Right lung (tissue), 5 donors: Measurements from ENCODE around the gene PGAP3. TPM values are rescaled to one million over a fixed set of nuclear protein-coding genes. Genes with fewer than 3 reads are reported as not detected.

ENCODE experiments used
- DNase-seq, 2 donors: peaks; one replicate each; pipeline ENCODE4 v3.0.0-alpha.2; 2013
- polyA plus RNA-seq, 5 donors: library from polyadenylated mRNA; unstranded; fragments of 120-200 nt; gene quantifications; one replicate each; pipeline versions ENCODE4 v1.2.1 to v1.2.3, GENCODE V29; 2013; ENCODE audit warnings: inconsistent platforms in 1 of 5, low replicate concordance in 1 of 5; ENCODE audit not compliant: insufficient read length in 5 of 5, insufficient read depth in 1 of 5

The PGAP3 gene
- polyA plus RNA-seq, 5 donors: 33.1 to 44.2 (median 39.4) TPM

GRCh38 chr17:39624313-39624712, 63.5 kb downstream of the PGAP3 start:
- DNase-seq: no peak

GRCh38 chr17:39623356-39623950, 64.4 kb downstream of the PGAP3 start:
- peak in 1 of 2 donors; percentile 63 for DNase-seq

DNA sequence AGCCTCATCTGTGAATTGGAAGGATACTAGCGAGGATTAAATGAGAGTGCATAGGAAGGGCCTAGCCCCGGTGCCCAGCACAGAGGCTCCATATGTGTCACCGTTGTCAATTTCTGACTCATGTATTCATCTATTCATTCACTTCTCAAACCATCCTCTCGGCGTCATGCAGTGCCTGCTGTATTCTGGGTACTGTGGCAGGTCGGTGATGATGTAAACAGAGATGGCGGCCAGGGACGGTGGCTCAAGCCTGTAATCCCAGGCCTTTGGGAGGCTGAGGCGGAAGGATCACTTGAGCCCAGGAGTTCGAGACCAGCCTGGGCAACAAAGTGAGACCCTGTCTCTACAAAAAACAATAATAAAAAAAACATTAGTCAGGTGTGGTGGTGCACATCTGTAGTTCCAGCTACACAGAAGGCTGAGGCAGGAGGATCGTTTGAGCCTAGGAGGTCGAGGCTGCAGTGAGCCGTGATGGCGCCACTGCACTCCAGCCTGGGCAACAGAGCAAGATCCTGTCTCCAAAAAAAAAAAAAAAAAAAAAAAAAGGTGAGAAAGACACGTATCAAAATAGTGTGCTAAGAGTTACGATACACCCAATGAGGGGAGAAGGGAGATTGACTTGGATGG, 65.4 kb downstream of the PGAP3 start:
- no peak for DNase-seq

DNA sequence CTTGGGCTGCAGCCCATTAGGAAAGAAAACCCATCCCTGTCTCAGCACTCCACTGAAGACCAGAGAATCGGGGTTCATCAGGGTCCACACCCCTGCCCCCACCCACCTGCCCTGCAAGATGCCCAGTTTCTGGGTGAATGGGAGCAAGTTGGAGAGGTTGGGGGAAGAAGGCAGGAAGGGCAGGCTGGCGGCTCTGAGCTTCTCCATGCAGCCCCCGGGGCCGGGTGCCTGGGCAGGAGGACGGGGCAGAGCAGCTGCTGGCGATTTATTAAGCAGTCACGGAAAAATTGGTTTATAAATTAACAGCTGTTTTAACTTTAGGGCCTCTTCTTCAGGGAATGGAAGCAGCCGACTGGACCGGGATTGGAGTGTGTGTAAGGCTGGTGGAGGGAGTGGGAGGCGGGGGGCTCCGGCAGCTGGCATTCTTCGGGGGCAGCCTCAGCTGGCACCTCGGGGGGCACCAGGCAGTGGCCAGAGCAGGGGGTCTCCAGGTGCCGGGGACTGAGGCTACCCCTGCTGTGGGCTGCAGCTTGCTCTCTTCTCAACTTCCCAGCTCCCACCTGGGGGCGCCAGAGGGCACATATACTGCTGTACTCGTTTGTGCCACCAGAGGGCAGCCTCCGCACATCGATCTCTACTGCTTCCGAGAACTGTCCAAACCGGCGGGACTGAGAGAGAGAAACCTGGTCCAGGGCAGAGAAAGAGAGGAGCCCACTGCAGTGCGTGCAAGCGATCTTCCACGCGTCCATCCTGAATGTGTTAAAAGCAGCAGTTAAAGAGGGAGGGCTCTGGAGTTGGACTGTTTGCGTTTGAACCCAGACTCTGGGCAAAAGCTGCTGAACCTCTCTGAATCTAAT, 66.1 kb downstream of the PGAP3 start:
- peak; percentile 77 to 88 for DNase-seq

Other genes with a start within 250 kb of the PGAP3 start
- gene MED1, start 236.8 kb downstream of the PGAP3 start, polyA plus RNA-seq: 10 to 100 TPM; 38.8 to 60.2 (median 57.2) TPM
- gene CDK12, start 226.6 kb downstream of the PGAP3 start, polyA plus RNA-seq: 10 to 100 TPM; 47.3 to 74.0 (median 72.8) TPM
- under 1 TPM in 4 of 5 donors, not detected in 1; 0.03 to 0.08 (median 0.04) TPM for gene NEUROD2, start 80.1 kb downstream of the PGAP3 start, polyA plus RNA-seq
- gene PPP1R1B, start 61.1 kb downstream of the PGAP3 start, polyA plus RNA-seq: 10 to 100 TPM; 48.3 to 68.1 (median 60.1) TPM
- gene STARD3, start 50.9 kb downstream of the PGAP3 start, polyA plus RNA-seq: 10 to 100 TPM; 44.5 to 62.7 (median 58.2) TPM
- gene TCAP, start 22.7 kb downstream of the PGAP3 start, polyA plus RNA-seq: 10 to 100 TPM in 1 of 5 donors, 1 to 10 TPM in 4; 1.0 to 14.8 (median 1.8) TPM
- gene PNMT, start 19.6 kb downstream of the PGAP3 start, polyA plus RNA-seq: 1 to 10 TPM; 1.1 to 2.6 (median 2.1) TPM
- 100 to 1,000 TPM in 2 of 5 donors, 10 to 100 TPM in 3; 91.5 to 123 (median 99.0) TPM for gene ERBB2, start 12.0 kb upstream of the PGAP3 start, polyA plus RNA-seq
- gene MIEN1, start 42.5 kb upstream of the PGAP3 start, polyA plus RNA-seq: 10 to 100 TPM; 21.1 to 31.3 (median 24.0) TPM
- 10 to 100 TPM; 23.9 to 32.7 (median 28.0) TPM for gene GRB7, start 49.9 kb upstream of the PGAP3 start, polyA plus RNA-seq
- gene IKZF3, start 176.3 kb upstream of the PGAP3 start, polyA plus RNA-seq: 1 to 10 TPM; 1.1 to 1.8 (median 1.3) TPM
- not detected for gene ZPBP2, start 180.1 kb upstream of the PGAP3 start, polyA plus RNA-seq
- 10 to 100 TPM; 19.8 to 31.2 (median 24.9) TPM for gene GSDMB, start 230.6 kb upstream of the PGAP3 start, polyA plus RNA-seq
- gene ORMDL3, start 239.5 kb upstream of the PGAP3 start, polyA plus RNA-seq: 10 to 100 TPM; 76.5 to 88.5 (median 84.4) TPM
- gene LRRC3C, start 239.7 kb upstream of the PGAP3 start, polyA plus RNA-seq: under 1 TPM in 2 of 5 donors, not detected in 3; 0.18 to 0.20 TPM